Measurements from ENCODE around the gene TRIM46.
"Not testable (repeated sequence)": the region's sequence is repeated elsewhere in the genome, so short reads cannot be mapped to it uniquely, and the experiment has no call there.

The TRIM46 gene

DNA sequence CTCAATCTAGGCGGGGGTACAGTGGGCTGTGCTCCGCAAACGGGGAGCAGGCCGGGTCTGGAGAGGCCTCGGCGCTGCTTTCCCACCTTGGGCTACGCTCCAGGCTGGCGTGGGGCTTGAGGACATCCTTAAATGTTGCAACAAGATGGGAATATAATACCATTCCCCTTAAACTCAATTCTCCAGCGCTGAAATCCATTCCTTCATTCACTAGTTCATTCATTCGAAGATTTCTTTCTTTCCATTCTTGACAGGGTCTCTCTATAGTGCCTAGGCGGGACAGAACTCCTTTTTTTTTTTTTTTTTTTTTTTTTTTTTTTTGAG lies 33.1 kb upstream of the TRIM46 start:
- Histone ChIP-seq H3K36me3 (ENCODE audit: insufficient read depth, low read length) (no peaks in the 10 kb centered on the region), H3K4me3 (ENCODE audit: low read depth in 1 of 2, low read length in 2 of 2) (peak overlapping the region; percentile 81 to 86), H3K9me3 (ENCODE audit: low read length) (no peaks in the 10 kb centered on the region), H3K27ac (ENCODE audit: low read depth, low read length) (peak overlapping the region; percentile 88), H3K4me1 (ENCODE audit: insufficient read depth, low read length) (peaks cover 17% of the 10 kb centered on the region), H3K27me3 (ENCODE audit: control insufficient read depth in 1 of 2, insufficient read depth in 2 of 2, low read length in 2 of 2) (no peaks in the 10 kb centered on the region), H3K9ac (ENCODE audit: low read length) (no peak overlapping the region)

DNA sequence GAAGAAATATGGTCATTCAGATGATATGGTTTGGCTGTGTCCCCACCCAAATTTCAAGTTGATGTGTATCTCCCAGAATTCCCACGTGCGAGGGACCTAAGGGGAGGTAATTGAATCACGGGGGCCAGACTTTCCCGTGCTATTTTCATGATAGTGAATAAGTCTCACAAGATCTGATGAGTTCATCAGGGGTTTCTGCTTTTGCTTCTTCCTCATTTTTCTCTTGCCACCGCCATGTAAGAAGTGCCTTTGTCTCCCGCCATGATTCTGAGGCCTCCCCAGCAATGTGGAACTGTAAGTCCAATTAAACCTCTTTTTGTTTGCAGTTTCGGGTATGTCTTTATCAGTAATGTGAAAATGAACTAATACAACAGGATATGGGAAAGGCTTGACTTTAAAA lies 31.9 kb upstream of the TRIM46 start:
- Histone ChIP-seq H3K36me3 (ENCODE audit: insufficient read depth, low read length) (no peaks in the 10 kb centered on the region), H3K4me3 (ENCODE audit: low read depth in 1 of 2, low read length in 2 of 2) (no peak overlapping the region), H3K9me3 (ENCODE audit: low read length) (no peaks in the 10 kb centered on the region), H3K9ac (ENCODE audit: low read length) (no peak overlapping the region), H3K27me3 (ENCODE audit: control insufficient read depth in 1 of 2, insufficient read depth in 2 of 2, low read length in 2 of 2) (no peaks in the 10 kb centered on the region), H3K27ac (ENCODE audit: low read depth, low read length) (no peak overlapping the region), H3K4me1 (ENCODE audit: insufficient read depth, low read length) (peaks cover 15% of the 10 kb centered on the region)

DNA sequence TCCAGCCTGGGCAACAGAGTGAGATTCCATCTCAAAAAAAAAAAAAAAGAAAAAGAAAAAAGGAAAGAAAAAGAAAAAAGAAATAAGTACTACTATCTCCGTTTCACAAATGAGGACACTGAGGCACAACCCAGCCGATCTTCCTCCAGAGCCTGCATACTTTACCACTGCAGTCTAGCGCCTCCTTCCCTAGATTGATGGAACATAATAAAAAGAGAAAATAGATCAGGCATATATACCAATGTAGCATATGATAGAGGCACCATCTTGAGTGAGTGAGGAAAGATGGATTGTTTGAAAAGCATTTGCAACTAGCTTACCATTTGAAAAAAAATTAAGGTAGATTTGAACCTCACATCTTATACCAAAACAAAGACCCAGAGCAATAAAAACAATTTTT lies 28.2 kb upstream of the TRIM46 start:
- Histone ChIP-seq H3K9ac (ENCODE audit: low read length) (no peak overlapping the region), H3K9me3 (ENCODE audit: low read length) (no peaks in the 10 kb centered on the region), H3K27me3 (ENCODE audit: control insufficient read depth in 1 of 2, insufficient read depth in 2 of 2, low read length in 2 of 2) (no peaks in the 10 kb centered on the region), H3K4me1 (ENCODE audit: insufficient read depth, low read length) (peaks cover 3% of the 10 kb centered on the region), H3K4me3 (ENCODE audit: low read depth in 1 of 2, low read length in 2 of 2) (no peak overlapping the region), H3K27ac (ENCODE audit: low read depth, low read length) (no peak overlapping the region), H3K36me3 (ENCODE audit: insufficient read depth, low read length) (no peaks in the 10 kb centered on the region)

DNA sequence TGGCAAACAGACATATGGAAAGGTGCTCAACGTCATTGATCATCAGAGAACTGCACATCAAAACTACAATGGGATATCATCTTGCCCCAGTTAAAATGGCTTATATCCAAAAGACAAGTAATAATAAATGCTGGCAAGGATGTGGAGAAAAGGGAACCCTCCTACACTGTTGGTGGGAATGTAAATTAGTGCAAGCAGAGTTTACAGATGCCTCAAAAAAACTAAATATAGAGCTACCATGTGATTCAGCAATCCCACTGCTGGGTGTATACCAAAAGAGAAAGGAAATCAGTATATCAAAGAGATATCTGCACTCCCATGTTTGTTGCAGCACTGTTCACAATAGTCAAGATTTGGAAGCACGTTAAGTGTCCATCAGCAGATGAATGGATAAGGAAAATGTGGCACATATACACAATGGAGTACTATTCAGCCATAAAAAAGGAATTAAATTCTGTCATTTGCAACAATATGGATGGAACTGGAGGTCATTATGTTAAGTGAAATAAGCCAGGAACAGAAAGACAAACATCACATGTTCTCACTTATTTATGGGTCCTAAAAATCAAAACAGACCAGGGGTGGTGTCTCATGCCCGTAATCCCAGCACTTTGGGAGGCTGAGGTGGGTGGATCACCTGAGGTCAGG lies 17.5 kb upstream of the TRIM46 start:
- H3K4me3 ChIP-seq (ENCODE audit: low read depth in 1 of 2, low read length in 2 of 2); H3K36me3 ChIP-seq (ENCODE audit: insufficient read depth, low read length); H3K4me1 ChIP-seq (ENCODE audit: insufficient read depth, low read length); H3K9ac ChIP-seq (ENCODE audit: low read length); H3K27me3 ChIP-seq (ENCODE audit: control insufficient read depth in 1 of 2, insufficient read depth in 2 of 2, low read length in 2 of 2); H3K9me3 ChIP-seq (ENCODE audit: low read length); H3K27ac ChIP-seq (ENCODE audit: low read depth, low read length): not testable (repeated sequence)

DNA sequence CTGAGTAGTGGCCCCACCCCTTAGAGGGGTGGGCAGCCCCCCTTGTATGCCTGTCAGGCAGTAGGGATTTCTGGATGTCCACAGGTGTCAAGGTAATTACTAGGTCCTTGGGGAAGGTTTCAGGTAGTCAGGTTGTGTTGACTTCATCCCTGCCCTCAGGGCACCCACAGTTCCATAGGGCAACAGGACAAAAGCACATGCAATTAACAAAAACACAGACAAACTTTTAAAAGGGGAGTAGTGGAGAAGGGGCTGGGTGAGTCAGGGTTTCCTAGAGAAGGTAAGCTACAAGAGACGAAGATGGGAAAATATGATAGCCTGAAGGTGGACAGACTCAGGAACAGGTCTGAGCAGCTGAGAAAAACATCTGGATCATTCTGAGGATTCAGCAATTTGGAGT lies 14.7 kb upstream of the TRIM46 start:
- Histone ChIP-seq H3K4me1 (ENCODE audit: insufficient read depth, low read length) (no peaks in the 10 kb centered on the region), H3K9ac (ENCODE audit: low read length) (no peak overlapping the region), H3K27me3 (ENCODE audit: control insufficient read depth in 1 of 2, insufficient read depth in 2 of 2, low read length in 2 of 2) (no peaks in the 10 kb centered on the region), H3K36me3 (ENCODE audit: insufficient read depth, low read length) (no peaks in the 10 kb centered on the region), H3K27ac (ENCODE audit: low read depth, low read length) (no peak overlapping the region), H3K4me3 (ENCODE audit: low read depth in 1 of 2, low read length in 2 of 2) (no peak overlapping the region), H3K9me3 (ENCODE audit: low read length) (no peaks in the 10 kb centered on the region)

DNA sequence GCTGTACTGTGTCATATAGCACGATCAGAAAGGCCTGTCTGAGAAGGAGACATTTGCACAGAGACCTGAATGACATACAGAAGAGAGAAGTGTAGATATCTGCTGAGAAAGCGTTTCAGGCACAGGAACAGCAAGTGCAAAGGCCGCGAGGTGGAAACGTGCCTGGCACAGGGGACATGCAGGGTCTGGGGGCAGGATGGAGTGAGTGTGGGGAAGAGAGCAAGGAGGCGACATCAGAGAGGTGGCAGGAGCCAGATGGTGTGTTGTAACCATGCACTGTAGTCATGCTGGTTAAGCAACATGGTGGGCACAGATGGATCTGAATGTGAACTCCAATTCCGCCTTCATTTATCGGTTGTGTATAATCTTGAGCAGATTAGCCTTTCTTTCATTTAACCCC lies 13.5 kb upstream of the TRIM46 start:
- Histone ChIP-seq H3K9me3 (ENCODE audit: low read length) (no peaks in the 10 kb centered on the region), H3K27ac (ENCODE audit: low read depth, low read length) (no peak overlapping the region), H3K36me3 (ENCODE audit: insufficient read depth, low read length) (no peaks in the 10 kb centered on the region), H3K4me1 (ENCODE audit: insufficient read depth, low read length) (no peaks in the 10 kb centered on the region), H3K4me3 (ENCODE audit: low read depth in 1 of 2, low read length in 2 of 2) (no peak overlapping the region), H3K9ac (ENCODE audit: low read length) (no peak overlapping the region), H3K27me3 (ENCODE audit: control insufficient read depth in 1 of 2, insufficient read depth in 2 of 2, low read length in 2 of 2) (no peaks in the 10 kb centered on the region)

DNA sequence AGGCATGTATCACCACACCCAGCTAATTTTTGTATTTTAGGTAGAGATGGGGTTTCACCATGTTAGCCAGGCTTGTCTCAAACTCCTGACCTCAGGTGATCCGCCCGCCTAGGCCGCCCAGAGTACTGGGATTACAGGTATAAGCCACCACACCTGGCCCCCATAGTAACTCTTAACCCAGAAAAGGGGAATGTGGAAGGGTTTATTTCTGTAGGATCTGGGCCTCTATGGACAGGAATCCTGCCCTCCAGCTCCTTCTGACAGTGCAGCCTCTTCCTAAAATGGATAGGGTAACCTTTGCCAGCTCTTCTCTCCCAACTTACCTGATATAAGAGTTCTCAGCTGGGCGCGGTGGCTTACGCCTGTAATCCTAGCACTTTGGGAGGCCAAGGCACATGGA lies 11.0 kb upstream of the TRIM46 start:
- not testable (repeated sequence) for H3K36me3 ChIP-seq (ENCODE audit: insufficient read depth, low read length); H3K27me3 ChIP-seq (ENCODE audit: control insufficient read depth in 1 of 2, insufficient read depth in 2 of 2, low read length in 2 of 2); H3K4me3 ChIP-seq (ENCODE audit: low read depth in 1 of 2, low read length in 2 of 2); H3K27ac ChIP-seq (ENCODE audit: low read depth, low read length); H3K4me1 ChIP-seq (ENCODE audit: insufficient read depth, low read length); H3K9ac ChIP-seq (ENCODE audit: low read length); H3K9me3 ChIP-seq (ENCODE audit: low read length)

DNA sequence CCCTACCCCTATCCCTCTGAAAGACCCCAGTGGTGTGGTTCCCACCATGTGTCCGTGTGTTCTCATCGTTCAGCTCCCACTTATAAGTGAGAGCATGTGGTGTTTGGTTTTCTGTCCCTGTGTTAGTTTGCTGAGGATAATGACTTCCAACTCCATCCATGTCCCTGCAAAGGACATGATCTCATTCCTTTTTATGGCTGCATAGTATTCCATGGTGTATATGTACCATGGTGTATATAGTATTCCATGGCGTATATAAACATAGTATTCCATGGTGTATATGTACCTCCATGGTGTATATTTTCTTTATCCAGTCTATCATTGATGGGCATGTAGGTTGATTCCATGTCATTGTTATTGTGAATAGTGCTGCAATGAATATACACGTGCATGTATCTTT lies 9.9 kb upstream of the TRIM46 start:
- H3K9ac ChIP-seq (ENCODE audit: low read length); H3K27me3 ChIP-seq (ENCODE audit: control insufficient read depth in 1 of 2, insufficient read depth in 2 of 2, low read length in 2 of 2); H3K27ac ChIP-seq (ENCODE audit: low read depth, low read length); H3K9me3 ChIP-seq (ENCODE audit: low read length); H3K4me3 ChIP-seq (ENCODE audit: low read depth in 1 of 2, low read length in 2 of 2); H3K36me3 ChIP-seq (ENCODE audit: insufficient read depth, low read length): not testable (repeated sequence)
- peaks cover 13% of the 10 kb centered on the region for H3K4me1 ChIP-seq (ENCODE audit: insufficient read depth, low read length)

DNA sequence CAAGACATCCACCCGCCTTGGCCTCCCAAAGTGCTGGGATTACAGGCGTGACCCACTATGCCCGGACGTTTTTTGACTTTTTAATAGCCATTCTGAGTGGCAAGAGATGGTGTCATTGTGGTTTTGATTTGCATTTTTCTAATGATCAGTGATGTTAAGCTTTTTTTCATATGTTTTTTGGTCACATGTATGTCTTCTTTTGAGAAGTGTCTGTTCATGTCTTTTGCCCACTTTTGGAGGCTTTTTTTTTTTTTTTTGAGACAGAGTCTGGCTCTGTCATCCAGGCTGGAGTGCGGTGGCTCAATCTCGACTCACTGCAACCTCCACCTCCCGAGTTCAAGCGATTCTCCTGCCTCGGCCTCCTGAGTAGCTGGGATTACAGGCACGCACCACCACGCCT lies 9.0 kb upstream of the TRIM46 start:
- peaks cover 13% of the 10 kb centered on the region for H3K4me1 ChIP-seq (ENCODE audit: insufficient read depth, low read length)
- H3K9me3 ChIP-seq (ENCODE audit: low read length); H3K27ac ChIP-seq (ENCODE audit: low read depth, low read length); H3K4me3 ChIP-seq (ENCODE audit: low read depth in 1 of 2, low read length in 2 of 2); H3K27me3 ChIP-seq (ENCODE audit: control insufficient read depth in 1 of 2, insufficient read depth in 2 of 2, low read length in 2 of 2); H3K9ac ChIP-seq (ENCODE audit: low read length): not testable (repeated sequence)
- H3K36me3 ChIP-seq (ENCODE audit: insufficient read depth, low read length), result peaks cover 14% of the 10 kb centered on the region

DNA sequence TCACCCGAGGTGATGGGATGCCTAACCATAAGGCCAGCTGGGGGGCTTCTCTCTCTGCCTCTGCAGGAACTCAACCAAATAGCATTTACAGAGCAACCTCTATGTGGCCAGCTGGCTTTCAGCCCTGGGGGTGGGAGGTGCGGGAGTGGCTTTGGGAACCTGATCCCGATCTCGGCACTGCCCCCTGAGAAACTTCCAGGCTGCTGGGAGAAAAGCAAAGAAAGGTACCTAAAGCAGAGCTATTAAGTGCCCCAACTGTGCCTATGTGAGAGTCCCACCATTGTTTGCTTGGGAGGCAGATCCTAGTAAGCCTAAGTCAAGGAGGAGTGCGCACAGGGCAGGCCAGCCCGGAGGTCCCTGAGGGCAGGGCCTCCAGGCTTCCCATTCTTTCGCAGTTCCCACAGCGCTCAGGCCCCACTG lies 7.6 kb upstream of the TRIM46 start:
- no peaks in the 10 kb centered on the region for H3K9me3 ChIP-seq (ENCODE audit: low read length)
- no peaks in the 10 kb centered on the region for H3K27me3 ChIP-seq (ENCODE audit: control insufficient read depth in 1 of 2, insufficient read depth in 2 of 2, low read length in 2 of 2)
- no peak overlapping the region for H3K4me3 ChIP-seq (ENCODE audit: low read depth in 1 of 2, low read length in 2 of 2)
- H3K27ac ChIP-seq (ENCODE audit: low read depth, low read length), result no peak overlapping the region
- peaks cover 22% of the 10 kb centered on the region for H3K36me3 ChIP-seq (ENCODE audit: insufficient read depth, low read length)
- peaks cover 13% of the 10 kb centered on the region for H3K4me1 ChIP-seq (ENCODE audit: insufficient read depth, low read length)
- no peak overlapping the region for H3K9ac ChIP-seq (ENCODE audit: low read length)

DNA sequence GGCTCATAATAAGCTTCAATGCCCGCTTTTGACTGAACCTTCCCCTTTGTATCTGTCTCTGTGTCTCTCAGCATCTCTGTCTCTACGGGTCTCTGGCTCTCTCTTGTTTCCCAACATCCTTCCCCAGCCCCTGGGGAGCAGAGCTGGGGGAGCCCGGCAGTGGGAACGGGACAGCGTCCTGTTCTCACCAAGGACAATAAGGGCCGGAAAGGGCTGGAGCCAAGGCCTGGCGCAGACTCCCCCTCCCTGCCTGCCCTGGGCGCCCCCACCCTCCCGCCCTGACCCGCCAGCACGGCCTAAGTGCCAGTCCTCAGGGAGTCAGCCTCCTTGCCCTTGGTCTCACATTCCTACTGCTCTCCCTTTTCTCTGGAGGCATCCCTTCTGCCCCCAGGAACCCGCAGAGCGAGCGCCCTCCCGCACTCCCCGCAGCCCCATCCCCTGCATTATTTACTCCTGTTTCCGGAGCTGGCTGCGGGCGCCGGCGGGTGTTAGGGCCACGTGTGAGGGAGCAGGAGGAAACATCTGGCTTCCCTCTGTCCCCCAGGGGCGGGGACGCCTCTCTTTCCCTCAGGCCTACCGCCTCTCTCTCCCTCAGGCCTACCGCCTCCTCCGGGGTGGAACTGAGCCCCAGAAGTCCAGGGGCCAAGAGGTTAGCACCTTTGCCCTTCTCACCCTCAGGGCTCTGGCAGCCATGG lies 7.0 kb upstream of the TRIM46 start:
- no peak overlapping the region for H3K27ac ChIP-seq (ENCODE audit: low read depth, low read length)
- no peaks in the 10 kb centered on the region for H3K27me3 ChIP-seq (ENCODE audit: control insufficient read depth in 1 of 2, insufficient read depth in 2 of 2, low read length in 2 of 2)
- no peaks in the 10 kb centered on the region for H3K9me3 ChIP-seq (ENCODE audit: low read length)
- H3K9ac ChIP-seq (ENCODE audit: low read length), result no peak overlapping the region
- no peak overlapping the region for H3K4me3 ChIP-seq (ENCODE audit: low read depth in 1 of 2, low read length in 2 of 2)
- H3K36me3 ChIP-seq (ENCODE audit: insufficient read depth, low read length), result peaks cover 22% of the 10 kb centered on the region
- H3K4me1 ChIP-seq (ENCODE audit: insufficient read depth, low read length), result peaks cover 13% of the 10 kb centered on the region

Data from muscle layer of colon (tissue), 2 donors.